Right atrium auricular region (tissue), 2 donors: ENCODE results near the gene VPS13C. TPM values are rescaled to one million over a fixed set of nuclear protein-coding genes. Genes with fewer than 3 reads are reported as not detected.

Experiments used
- DNase-seq: peaks from one replicate; pipeline ENCODE4 v3.0.0-alpha.2; 2019; ENCODE audit warnings: low spot score
- H3K27ac ChIP-seq, 2 donors: fragments of 200-600 bp; sonication (generic); 1 replicate in 1 of 2; 2 replicates in 1 of 2; pipeline ENCODE4 v1.5.1; 2016 to 2019
- H3K27me3 ChIP-seq, 2 donors: fragments of 200-600 bp; sonication (generic); one replicate each; pipeline versions ENCODE4 v1.5.1 to v1.6.0; 2017 to 2019
- H3K36me3 ChIP-seq: fragments of 200-600 bp; sonication (generic); one replicate; pipeline ENCODE4 v1.5.1; 2016
- H3K4me1 ChIP-seq, 2 donors: fragments of 200-600 bp; sonication (generic); one replicate each; pipeline versions ENCODE4 v1.5.1 to v1.6.0; 2017 to 2019
- H3K4me3 ChIP-seq, 2 donors: fragments of 200-600 bp; sonication (generic); 1 replicate in 1 of 2; 2 replicates in 1 of 2; pipeline ENCODE4 v1.5.1; 2017 to 2019; ENCODE audit warnings: mild to moderate bottlenecking in 1 of 2, moderate library complexity in 1 of 2
- H3K9me3 ChIP-seq, 2 donors: fragments of 200-600 bp; sonication (generic); one replicate each; pipeline ENCODE4 v1.5.1; 2019
- total RNA-seq, 2 donors: library from RNA; depleted of rRNA; stranded (reverse); fragments of >200 nt; gene quantifications; one replicate each; pipeline ENCODE4 v1.1.0, GENCODE V29; 2016
- TF ChIP-seq, protein P1 (sequence below), 2 donors: fragments of 200-600 bp; sonication (generic); IDR thresholded peaks; one replicate each; pipeline ENCODE4 v1.5.1; 2019; ENCODE audit warnings: antibody characterized with exemption in 2 of 2

Gene VPS13C
- total RNA-seq, 2 donors from 2014 or later, result 30.3 to 41.9 TPM

- no peak for DNase-seq
- Histone ChIP-seq H3K4me1 (no peaks in the 10 kb centered on the region), H3K36me3 (peaks cover 6% of the 10 kb centered on the region), H3K27me3 (no peaks in the 10 kb centered on the region), H3K9me3 (no peaks in the 10 kb centered on the region), H3K27ac (no peak overlapping the region), H3K4me3 (no peak overlapping the region)
- TF ChIP-seq, protein P1, sequence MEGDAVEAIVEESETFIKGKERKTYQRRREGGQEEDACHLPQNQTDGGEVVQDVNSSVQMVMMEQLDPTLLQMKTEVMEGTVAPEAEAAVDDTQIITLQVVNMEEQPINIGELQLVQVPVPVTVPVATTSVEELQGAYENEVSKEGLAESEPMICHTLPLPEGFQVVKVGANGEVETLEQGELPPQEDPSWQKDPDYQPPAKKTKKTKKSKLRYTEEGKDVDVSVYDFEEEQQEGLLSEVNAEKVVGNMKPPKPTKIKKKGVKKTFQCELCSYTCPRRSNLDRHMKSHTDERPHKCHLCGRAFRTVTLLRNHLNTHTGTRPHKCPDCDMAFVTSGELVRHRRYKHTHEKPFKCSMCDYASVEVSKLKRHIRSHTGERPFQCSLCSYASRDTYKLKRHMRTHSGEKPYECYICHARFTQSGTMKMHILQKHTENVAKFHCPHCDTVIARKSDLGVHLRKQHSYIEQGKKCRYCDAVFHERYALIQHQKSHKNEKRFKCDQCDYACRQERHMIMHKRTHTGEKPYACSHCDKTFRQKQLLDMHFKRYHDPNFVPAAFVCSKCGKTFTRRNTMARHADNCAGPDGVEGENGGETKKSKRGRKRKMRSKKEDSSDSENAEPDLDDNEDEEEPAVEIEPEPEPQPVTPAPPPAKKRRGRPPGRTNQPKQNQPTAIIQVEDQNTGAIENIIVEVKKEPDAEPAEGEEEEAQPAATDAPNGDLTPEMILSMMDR (IDR thresholded peaks at IDR 0.05), result no peak
Observed at GRCh38 chr15:61996056-61996635, 64.1 kb downstream of the VPS13C start.

- Histone ChIP-seq H3K36me3 (peaks cover 17% of the 10 kb centered on the region), H3K9me3 (no peaks in the 10 kb centered on the region), H3K4me1 (no peaks in the 10 kb centered on the region), H3K4me3 (no peak overlapping the region), H3K27me3 (no peaks in the 10 kb centered on the region), H3K27ac (no peak overlapping the region)
- TF ChIP-seq, protein P1 (IDR thresholded peaks at IDR 0.05), result no peak
- no peak for DNase-seq
Observed at GRCh38 chr15:61994216-61994615, 66.0 kb downstream of the VPS13C start.

- peaks cover 17% of the 10 kb centered on the region for H3K36me3 ChIP-seq
- TF ChIP-seq, protein P1 (IDR thresholded peaks at IDR 0.05), result no peak
- no peak for DNase-seq
- no peak overlapping the region for H3K4me3 ChIP-seq
- no peak overlapping the region for H3K27ac ChIP-seq
- H3K27me3 ChIP-seq, result no peaks in the 10 kb centered on the region
- no peaks in the 10 kb centered on the region for H3K9me3 ChIP-seq
- H3K4me1 ChIP-seq, result no peaks in the 10 kb centered on the region
Observed at GRCh38 chr15:61992518-61992917, 67.7 kb downstream of the VPS13C start.

DNA sequence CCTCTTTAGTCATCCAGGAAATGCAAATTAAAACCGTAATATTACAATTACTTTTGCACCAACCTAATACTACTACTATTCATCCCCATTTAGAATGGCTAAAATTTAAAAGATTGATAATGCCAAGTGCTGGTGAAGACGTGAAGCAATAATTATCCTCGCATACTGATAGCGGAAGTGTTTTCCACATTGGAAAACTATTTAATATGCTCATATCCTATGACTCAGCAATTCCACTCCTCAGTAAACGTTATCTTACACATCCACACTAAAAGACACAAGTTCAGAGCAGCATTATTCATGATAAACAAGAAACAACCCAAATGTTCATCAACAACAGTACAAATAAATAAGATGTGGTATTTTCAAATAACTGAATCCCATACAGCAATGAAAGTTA lies 70.6 kb downstream of the VPS13C start:
- TF ChIP-seq, protein P1 (IDR thresholded peaks at IDR 0.05), result no peak
- no peak overlapping the region for H3K27ac ChIP-seq
- DNase-seq, result no peak
- H3K4me1 ChIP-seq, result no peaks in the 10 kb centered on the region
- H3K27me3 ChIP-seq, result no peaks in the 10 kb centered on the region
- H3K9me3 ChIP-seq, result no peaks in the 10 kb centered on the region
- H3K4me3 ChIP-seq, result no peak overlapping the region
- H3K36me3 ChIP-seq, result peaks cover 17% of the 10 kb centered on the region

DNA sequence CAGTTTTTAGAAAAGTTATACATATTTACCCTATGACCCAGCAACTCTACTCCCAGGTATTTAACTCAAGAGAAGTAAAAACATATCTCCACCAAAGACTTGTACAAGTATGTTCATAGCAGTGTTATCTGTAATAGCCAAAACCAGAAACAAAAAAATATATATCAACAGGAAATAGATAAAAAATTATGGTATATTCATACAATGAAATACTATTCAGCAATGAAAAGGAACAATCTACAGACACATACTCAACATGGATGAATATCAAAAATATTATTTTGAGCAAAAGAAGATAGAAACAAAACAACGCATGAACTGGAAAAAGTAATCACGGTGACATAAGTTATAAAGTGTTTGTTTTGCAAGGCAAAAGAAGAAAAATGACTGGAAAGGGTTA lies 72.4 kb downstream of the VPS13C start:
- Histone ChIP-seq H3K4me1 (no peaks in the 10 kb centered on the region), H3K36me3 (peaks cover 19% of the 10 kb centered on the region), H3K9me3 (no peaks in the 10 kb centered on the region), H3K27ac (no peak overlapping the region), H3K27me3 (no peaks in the 10 kb centered on the region), H3K4me3 (no peak overlapping the region)
- TF ChIP-seq, protein P1 (IDR thresholded peaks at IDR 0.05), result no peak
- no peak for DNase-seq

DNA sequence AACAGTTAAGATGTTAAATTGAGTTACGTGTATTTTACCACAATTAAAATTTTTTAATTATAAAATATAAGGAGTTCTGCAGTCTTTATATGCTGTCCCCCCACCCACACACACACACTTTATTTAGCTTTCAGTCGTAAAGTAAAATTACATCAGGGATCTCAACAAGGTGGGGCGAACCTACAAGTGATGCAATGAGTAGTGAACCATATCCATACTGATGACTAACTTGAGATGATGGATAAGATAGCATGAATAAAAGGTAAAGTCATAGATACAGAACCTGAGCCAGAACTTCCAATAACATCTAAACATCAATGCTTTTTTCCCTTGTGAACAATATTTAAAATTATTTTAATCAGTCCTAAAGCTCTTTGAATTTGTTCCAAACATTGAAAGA lies 77.2 kb downstream of the VPS13C start:
- no peak for DNase-seq
- no peaks in the 10 kb centered on the region for H3K27me3 ChIP-seq
- no peaks in the 10 kb centered on the region for H3K9me3 ChIP-seq
- no peak overlapping the region for H3K27ac ChIP-seq
- H3K36me3 ChIP-seq, result peaks cover 22% of the 10 kb centered on the region
- TF ChIP-seq, protein P1 (IDR thresholded peaks at IDR 0.05), result no peak
- no peak overlapping the region for H3K4me3 ChIP-seq
- no peaks in the 10 kb centered on the region for H3K4me1 ChIP-seq
